ENCODE data around the gene RBM18.

RBM18 gene

DNA sequence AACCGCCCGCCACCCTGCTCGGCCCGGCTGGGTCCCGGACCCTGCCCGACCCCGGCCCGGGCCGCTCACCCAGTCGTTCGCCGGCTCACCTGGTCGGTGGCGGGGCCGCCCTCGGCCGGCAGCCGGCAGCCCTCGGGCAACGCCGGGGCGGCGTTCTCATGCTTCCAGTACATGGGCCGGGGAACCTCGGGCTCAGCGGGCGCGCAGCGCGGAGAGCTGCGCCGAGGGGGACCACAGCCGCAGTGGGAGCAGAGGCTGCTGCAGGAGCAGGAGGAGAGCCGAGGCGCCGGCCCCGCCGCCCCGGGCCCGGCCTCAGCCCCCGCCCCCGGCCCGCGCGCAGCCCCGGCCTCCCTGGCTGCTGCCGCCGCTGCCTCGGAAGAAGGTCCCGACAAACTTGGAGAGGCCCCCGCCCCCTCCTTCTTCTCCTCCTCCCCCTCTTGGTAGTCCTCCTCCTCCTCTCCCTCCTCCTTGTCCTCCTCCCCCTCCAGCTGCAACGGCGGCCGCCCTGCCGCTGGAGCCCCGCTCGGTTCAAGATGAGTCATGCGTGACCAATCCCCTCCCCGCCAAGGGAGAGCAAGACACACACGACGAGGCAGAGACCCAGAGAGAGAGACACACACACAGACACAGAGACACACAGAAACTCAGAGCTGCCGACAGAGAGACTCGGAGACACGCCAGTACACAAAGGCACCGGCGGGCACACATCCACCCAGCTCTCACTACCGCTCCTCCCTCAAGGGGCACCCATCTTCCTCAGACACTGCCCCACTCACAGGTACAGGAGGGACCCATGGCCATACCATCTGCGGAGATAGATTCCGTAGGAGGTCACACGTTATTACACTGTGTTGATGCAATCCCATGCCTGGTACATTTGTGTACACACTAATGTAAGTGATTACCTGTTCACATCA is 35.8 kb downstream of the RBM18 start, which contains the start of gene LHX6:
Gene LHX6, minus strand, starts transcription at position 390 of the 917 bp plus-strand sequence. Its CDS starts 217 bp downstream, at position 173.
- no peak within 1 kb of the TSS for H2BK5ac ChIP-seq (ENCODE audit: low read length)
- H3K27ac ChIP-seq (ENCODE audit: low read depth, low read length): no peak within 1 kb of the TSS
- no peaks in the 10 kb centered on the region for H3K4me1 ChIP-seq (ENCODE audit: control insufficient read depth, low read depth, low read length)
- H3K27me3 ChIP-seq (ENCODE audit: insufficient read depth, low read length, poor library complexity): peaks cover 67% of the 10 kb centered on the region
- H3K56ac ChIP-seq (ENCODE audit: low read length): peak within 1 kb of the TSS; percentile 15
- H2BK15ac ChIP-seq (replicated peaks; ENCODE audit: low read depth): no peak within 1 kb of the TSS
- H3K36me3 ChIP-seq (ENCODE audit: control insufficient read depth, insufficient read depth, low read length): no peaks in the 10 kb centered on the region
- H3K4ac ChIP-seq (ENCODE audit: low read depth, low read length): no peak within 1 kb of the TSS
- peak; percentile 35 for DNase-seq
- peak within 1 kb of the TSS; percentile 29 for H3K4me2 ChIP-seq (ENCODE audit: low read length)
- H2AK5ac ChIP-seq (ENCODE audit: low read length): no peak within 1 kb of the TSS
- H4K8ac ChIP-seq (ENCODE audit: low read depth, low read length): no peak within 1 kb of the TSS
- H4K5ac ChIP-seq (ENCODE audit: low read length): no peak within 1 kb of the TSS
- WGBS (ENCODE audit: extremely low coverage, insufficient coverage, low lambda C conversion rate): no CpG with 5 or more reads among the region's 70 CpGs
- no peak within 1 kb of the TSS for H3K4me3 ChIP-seq (ENCODE audit: low read length)
- no peak within 1 kb of the TSS for H2BK120ac ChIP-seq (ENCODE audit: low read depth, low read length)
- no peaks in the 10 kb centered on the region for H3K79me1 ChIP-seq (ENCODE audit: low read length)
- H3K18ac ChIP-seq (ENCODE audit: low read length): no peak within 1 kb of the TSS
- H3K9ac ChIP-seq (ENCODE audit: low read length): peak within 1 kb of the TSS; percentile 34
- no peaks in the 10 kb centered on the region for H3K79me2 ChIP-seq (ENCODE audit: control insufficient read depth, insufficient read depth, low read length)
- H3K23ac ChIP-seq (ENCODE audit: low read length): peak within 1 kb of the TSS; percentile 66

- Histone ChIP-seq H2BK15ac (replicated peaks; ENCODE audit: low read depth) (no peak overlapping the region), H2BK120ac (ENCODE audit: low read depth, low read length) (no peak overlapping the region), H2BK5ac (ENCODE audit: low read length) (no peak overlapping the region), H4K8ac (ENCODE audit: low read depth, low read length) (no peak overlapping the region), H3K4me3 (ENCODE audit: low read length) (no peak overlapping the region), H4K5ac (ENCODE audit: low read length) (no peak overlapping the region), H3K9ac (ENCODE audit: low read length) (peak overlapping the region; percentile 34), H3K4me1 (ENCODE audit: control insufficient read depth, low read depth, low read length) (no peaks in the 10 kb centered on the region), H3K4ac (ENCODE audit: low read depth, low read length) (no peak overlapping the region), H3K18ac (ENCODE audit: low read length) (no peak overlapping the region), H3K79me2 (ENCODE audit: control insufficient read depth, insufficient read depth, low read length) (no peaks in the 10 kb centered on the region), H3K23ac (ENCODE audit: low read length) (no peak overlapping the region), H3K27me3 (ENCODE audit: insufficient read depth, low read length, poor library complexity) (peaks cover 73% of the 10 kb centered on the region), H2AK5ac (ENCODE audit: low read length) (no peak overlapping the region), H3K79me1 (ENCODE audit: low read length) (no peaks in the 10 kb centered on the region), H3K27ac (ENCODE audit: low read depth, low read length) (no peak overlapping the region), H3K4me2 (ENCODE audit: low read length) (peak overlapping the region; percentile 29), H3K36me3 (ENCODE audit: control insufficient read depth, insufficient read depth, low read length) (no peaks in the 10 kb centered on the region), H3K56ac (ENCODE audit: low read length) (peak overlapping the region; percentile 15)
- DNase-seq: peak; percentile 21
- no CpG with 5 or more reads among the region's 38 CpGs for WGBS (ENCODE audit: extremely low coverage, insufficient coverage, low lambda C conversion rate)
Observed at GRCh38 chr9:122228191-122228567, 36.5 kb downstream of the RBM18 start.

DNA sequence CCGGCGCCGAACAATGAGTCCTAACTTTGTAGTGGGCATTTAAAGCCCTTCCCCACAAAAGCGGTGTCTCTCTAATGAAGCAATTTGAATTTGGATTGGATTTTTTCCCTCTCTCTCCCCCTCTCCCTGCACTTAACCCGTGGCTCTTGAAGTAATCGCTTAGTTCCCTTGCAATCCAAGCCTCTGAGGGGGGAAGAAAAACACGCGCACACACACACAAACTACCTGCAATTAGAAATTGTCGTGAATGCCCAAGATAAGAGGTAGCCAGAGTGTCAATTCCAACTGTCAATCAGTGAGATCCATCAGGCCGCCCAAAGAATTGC is 37.1 kb downstream of the RBM18 start:
- Histone ChIP-seq H3K18ac (ENCODE audit: low read length) (no peak overlapping the region), H2BK5ac (ENCODE audit: low read length) (no peak overlapping the region), H3K4ac (ENCODE audit: low read depth, low read length) (no peak overlapping the region), H3K27ac (ENCODE audit: low read depth, low read length) (no peak overlapping the region), H3K56ac (ENCODE audit: low read length) (no peak overlapping the region), H3K9ac (ENCODE audit: low read length) (no peak overlapping the region), H3K36me3 (ENCODE audit: control insufficient read depth, insufficient read depth, low read length) (no peaks in the 10 kb centered on the region), H3K4me2 (ENCODE audit: low read length) (no peak overlapping the region), H3K4me3 (ENCODE audit: low read length) (no peak overlapping the region), H4K5ac (ENCODE audit: low read length) (no peak overlapping the region), H3K23ac (ENCODE audit: low read length) (no peak overlapping the region), H2BK120ac (ENCODE audit: low read depth, low read length) (no peak overlapping the region), H3K27me3 (ENCODE audit: insufficient read depth, low read length, poor library complexity) (peaks cover 79% of the 10 kb centered on the region), H2AK5ac (ENCODE audit: low read length) (no peak overlapping the region), H3K79me2 (ENCODE audit: control insufficient read depth, insufficient read depth, low read length) (no peaks in the 10 kb centered on the region), H4K8ac (ENCODE audit: low read depth, low read length) (no peak overlapping the region), H3K79me1 (ENCODE audit: low read length) (no peaks in the 10 kb centered on the region), H3K4me1 (ENCODE audit: control insufficient read depth, low read depth, low read length) (no peaks in the 10 kb centered on the region), H2BK15ac (replicated peaks; ENCODE audit: low read depth) (no peak overlapping the region)
- no CpG with 5 or more reads among the region's 10 CpGs for WGBS (ENCODE audit: extremely low coverage, insufficient coverage, low lambda C conversion rate)
- DNase-seq: no peak

DNA sequence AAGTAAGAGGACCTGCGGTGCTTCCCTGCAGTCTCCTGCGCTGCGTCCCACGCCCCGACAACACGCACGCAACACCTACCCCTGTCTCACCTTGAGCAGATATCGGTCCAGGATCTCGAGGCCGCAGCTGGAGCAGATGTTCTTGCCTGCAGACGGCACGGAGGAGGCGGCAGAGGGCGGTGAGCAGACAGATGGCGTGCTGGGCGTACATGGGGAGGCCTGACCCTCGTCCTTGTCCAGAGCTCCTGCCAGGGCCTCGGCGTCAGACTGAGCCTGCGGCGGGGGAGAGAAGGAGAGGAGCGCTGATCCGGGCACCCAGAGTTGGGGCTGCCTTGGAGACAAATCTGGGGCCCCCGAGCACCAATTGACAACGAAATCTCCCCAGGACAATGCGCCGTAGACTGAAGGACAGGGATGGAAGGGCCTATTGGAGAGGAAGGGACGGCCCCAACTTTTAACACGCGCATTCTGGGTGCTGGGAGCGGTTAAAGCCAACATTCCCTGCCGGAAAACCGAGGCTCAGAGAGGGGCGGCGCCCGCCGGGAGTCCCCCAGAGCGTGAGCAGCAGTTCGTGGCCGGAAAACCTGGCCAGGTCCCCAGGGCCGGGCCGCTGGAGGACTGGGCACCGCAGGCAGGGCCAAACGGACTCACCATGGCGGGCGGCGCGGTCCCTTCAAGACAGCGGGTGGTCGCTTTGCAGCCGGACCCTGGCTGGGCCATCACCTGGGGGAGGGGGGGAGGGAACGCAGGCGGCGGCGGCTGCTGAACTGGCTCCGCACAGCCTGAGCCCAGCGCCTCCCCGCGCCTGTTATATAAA is 37.7 kb downstream of the RBM18 start:
- H3K23ac ChIP-seq (ENCODE audit: low read length): no peak overlapping the region
- H3K9ac ChIP-seq (ENCODE audit: low read length): no peak overlapping the region
- H3K79me1 ChIP-seq (ENCODE audit: low read length): no peaks in the 10 kb centered on the region
- peaks cover 84% of the 10 kb centered on the region for H3K27me3 ChIP-seq (ENCODE audit: insufficient read depth, low read length, poor library complexity)
- H2BK5ac ChIP-seq (ENCODE audit: low read length): no peak overlapping the region
- no peak overlapping the region for H2AK5ac ChIP-seq (ENCODE audit: low read length)
- H3K4me1 ChIP-seq (ENCODE audit: control insufficient read depth, low read depth, low read length): no peaks in the 10 kb centered on the region
- no peak overlapping the region for H3K56ac ChIP-seq (ENCODE audit: low read length)
- H4K5ac ChIP-seq (ENCODE audit: low read length): no peak overlapping the region
- no peak overlapping the region for H3K4me2 ChIP-seq (ENCODE audit: low read length)
- no peak overlapping the region for H3K27ac ChIP-seq (ENCODE audit: low read depth, low read length)
- H2BK15ac ChIP-seq (replicated peaks; ENCODE audit: low read depth): no peak overlapping the region
- H3K4ac ChIP-seq (ENCODE audit: low read depth, low read length): no peak overlapping the region
- peak; percentile 42 for DNase-seq
- WGBS (ENCODE audit: extremely low coverage, insufficient coverage, low lambda C conversion rate): no CpG with 5 or more reads among the region's 59 CpGs
- no peaks in the 10 kb centered on the region for H3K36me3 ChIP-seq (ENCODE audit: control insufficient read depth, insufficient read depth, low read length)
- H3K4me3 ChIP-seq (ENCODE audit: low read length): no peak overlapping the region
- H2BK120ac ChIP-seq (ENCODE audit: low read depth, low read length): no peak overlapping the region
- no peaks in the 10 kb centered on the region for H3K79me2 ChIP-seq (ENCODE audit: control insufficient read depth, insufficient read depth, low read length)
- H3K18ac ChIP-seq (ENCODE audit: low read length): no peak overlapping the region
- H4K8ac ChIP-seq (ENCODE audit: low read depth, low read length): no peak overlapping the region

DNA sequence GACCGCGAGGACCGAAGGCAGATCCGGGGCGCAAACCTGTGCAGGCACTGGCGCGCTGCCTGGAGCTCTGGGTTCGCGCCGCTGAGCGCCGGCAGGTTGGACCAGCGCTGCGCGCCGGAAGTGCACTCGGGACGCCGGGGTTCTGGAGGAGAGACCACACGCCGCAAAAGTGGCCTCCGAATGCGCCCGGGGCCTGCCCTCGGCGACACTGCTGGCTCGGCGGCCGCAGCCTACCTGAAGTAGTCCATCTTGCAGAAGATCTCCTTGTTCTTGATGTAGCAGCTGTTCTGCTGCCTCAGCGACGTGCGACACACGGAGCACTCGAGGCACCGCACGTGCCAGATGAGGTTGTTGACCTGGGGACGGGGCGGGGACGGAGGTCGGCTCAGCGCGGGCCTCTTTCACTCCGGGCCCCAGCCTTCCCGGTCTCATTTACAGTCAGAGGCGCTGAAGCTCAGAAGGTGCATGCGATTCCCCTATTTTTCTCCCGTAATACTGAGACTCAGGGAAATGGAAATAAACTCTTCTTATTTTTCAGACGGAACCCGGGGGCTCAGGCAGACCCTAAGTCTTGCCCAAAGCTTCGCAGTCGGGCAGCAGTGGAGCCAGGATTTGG is 38.4 kb downstream of the RBM18 start:
- H3K4me1 ChIP-seq (ENCODE audit: control insufficient read depth, low read depth, low read length): no peaks in the 10 kb centered on the region
- H3K4me2 ChIP-seq (ENCODE audit: low read length): no peak overlapping the region
- no peak overlapping the region for H2BK15ac ChIP-seq (replicated peaks; ENCODE audit: low read depth)
- no peak overlapping the region for H4K5ac ChIP-seq (ENCODE audit: low read length)
- WGBS (ENCODE audit: extremely low coverage, insufficient coverage, low lambda C conversion rate): no CpG with 5 or more reads among the region's 51 CpGs
- peaks cover 89% of the 10 kb centered on the region for H3K27me3 ChIP-seq (ENCODE audit: insufficient read depth, low read length, poor library complexity)
- no peak overlapping the region for H3K4me3 ChIP-seq (ENCODE audit: low read length)
- no peak overlapping the region for H2BK5ac ChIP-seq (ENCODE audit: low read length)
- no peak overlapping the region for H4K8ac ChIP-seq (ENCODE audit: low read depth, low read length)
- peak overlapping the region; percentile 66 for H3K23ac ChIP-seq (ENCODE audit: low read length)
- H3K79me2 ChIP-seq (ENCODE audit: control insufficient read depth, insufficient read depth, low read length): no peaks in the 10 kb centered on the region
- no peak overlapping the region for H2BK120ac ChIP-seq (ENCODE audit: low read depth, low read length)
- H2AK5ac ChIP-seq (ENCODE audit: low read length): no peak overlapping the region
- no peak overlapping the region for H3K4ac ChIP-seq (ENCODE audit: low read depth, low read length)
- peak overlapping the region; percentile 1 for H3K56ac ChIP-seq (ENCODE audit: low read length)
- H3K36me3 ChIP-seq (ENCODE audit: control insufficient read depth, insufficient read depth, low read length): no peaks in the 10 kb centered on the region
- peak; percentile 36 for DNase-seq
- no peak overlapping the region for H3K18ac ChIP-seq (ENCODE audit: low read length)
- H3K9ac ChIP-seq (ENCODE audit: low read length): no peak overlapping the region
- H3K27ac ChIP-seq (ENCODE audit: low read depth, low read length): no peak overlapping the region
- H3K79me1 ChIP-seq (ENCODE audit: low read length): no peaks in the 10 kb centered on the region
